Hepatocyte (in vitro differentiated cells): Measurements from ENCODE around the gene OTULIN. TPM values are rescaled to one million over a fixed set of nuclear protein-coding genes. Genes with fewer than 3 reads are reported as not detected.

ENCODE experiments used
- DNase-seq: peaks from one replicate; pipeline ENCODE4 v3.0.0-alpha.2; 2016; ENCODE audit warnings: low spot score
- H2AFZ ChIP-seq: fragments of 200-600 bp; sonication (generic); 2 replicates; pipeline ENCODE4 v1.6.0; 2016; ENCODE audit warnings: antibody characterized with exemption, mild to moderate bottlenecking
- H3K27ac ChIP-seq: fragments of 200-600 bp; sonication (generic); 2 replicates; pipeline ENCODE4 v1.5.1; 2016; ENCODE audit warnings: mild to moderate bottlenecking
- H3K27me3 ChIP-seq: fragments of 200-600 bp; sonication (generic); 2 replicates; pipeline ENCODE4 v1.6.1; 2016
- H3K36me3 ChIP-seq: fragments of 200-600 bp; sonication (generic); replicated peaks from 2 replicates; pipeline ENCODE4 v1.5.1; 2016; ENCODE audit warnings: low read depth; ENCODE audit not compliant: insufficient read depth
- H3K4me1 ChIP-seq: fragments of 200-600 bp; sonication (generic); 2 replicates; pipeline ENCODE4 v1.5.1; 2016; ENCODE audit warnings: mild to moderate bottlenecking, moderate library complexity; ENCODE audit not compliant: insufficient read depth
- H3K4me2 ChIP-seq: fragments of 200-600 bp; sonication (generic); 2 replicates; pipeline ENCODE4 v1.6.0; 2016
- H3K4me3 ChIP-seq: fragments of 200-600 bp; sonication (generic); 2 replicates; pipeline ENCODE4 v1.5.1; 2016; ENCODE audit warnings: mild to moderate bottlenecking
- H3K79me2 ChIP-seq: fragments of 200-600 bp; sonication (generic); 2 replicates; pipeline ENCODE4 v1.6.0; 2017; ENCODE audit warnings: mild to moderate bottlenecking
- H3K9me2 ChIP-seq: fragments of 200-600 bp; sonication (generic); replicated peaks from 2 replicates; pipeline ENCODE4 v1.6.0; 2017; ENCODE audit warnings: mild to moderate bottlenecking; ENCODE audit not compliant: insufficient read depth
- H3K9me3 ChIP-seq: fragments of 200-600 bp; sonication (generic); 2 replicates; pipeline ENCODE4 v1.5.1; 2016; ENCODE audit warnings: low read depth, mild to moderate bottlenecking
- H4K20me1 ChIP-seq: fragments of 200-600 bp; sonication (generic); 2 replicates; pipeline ENCODE4 v1.6.0; 2016; ENCODE audit warnings: mild to moderate bottlenecking; ENCODE audit not compliant: insufficient read depth, poor library complexity, severe bottlenecking
- EZH2 ChIP-seq: fragments of 200-600 bp; sonication (generic); IDR thresholded peaks from 2 replicates; pipeline ENCODE4 v1.6.1; 2016; ENCODE audit warnings: antibody characterized with exemption, mild to moderate bottlenecking, borderline replicate concordance
- EZH2phosphoT487 ChIP-seq: fragments of 200-600 bp; sonication (generic); IDR thresholded peaks from one replicate; pipeline ENCODE4 v1.6.1; 2018; ENCODE audit warnings: antibody characterized with exemption, mild to moderate bottlenecking, low read depth, moderate library complexity; ENCODE audit not compliant: unreplicated experiment, severe bottlenecking
- WGBS: methylation state at CpG from one replicate; pipeline ENCODE4 v1.1.6; 2016; ENCODE audit warnings: low lambda C conversion rate; ENCODE audit errors: missing lambda C conversion rate; 5-methylcytosine and 5-hydroxymethylcytosine counted together
- polyA plus RNA-seq: library from polyadenylated mRNA; unstranded; fragments of >200 nt; fragmentation: Nextera tagmentation; extraction: Ambion mirVana; gene quantifications from 2 replicates; pipeline ENCODE4 v1.2.1, GENCODE V29; 2016
- total RNA-seq: library from RNA; depleted of rRNA; stranded (reverse); fragments of >200 nt; gene quantifications from 2 replicates; pipeline ENCODE4 v1.2.3, GENCODE V29; 2014
- TF ChIP-seq, protein P1 (sequence below): fragments of 200-600 bp; sonication (generic); IDR thresholded peaks from 2 replicates; pipeline ENCODE4 v1.5.1; 2016; ENCODE audit warnings: antibody characterized with exemption, mild to moderate bottlenecking; ENCODE audit not compliant: poor library complexity

OTULIN gene
- total and polyA plus RNA-seq, 2 experiments from 2014 or later: 21.0 to 45.2 TPM

DNA sequence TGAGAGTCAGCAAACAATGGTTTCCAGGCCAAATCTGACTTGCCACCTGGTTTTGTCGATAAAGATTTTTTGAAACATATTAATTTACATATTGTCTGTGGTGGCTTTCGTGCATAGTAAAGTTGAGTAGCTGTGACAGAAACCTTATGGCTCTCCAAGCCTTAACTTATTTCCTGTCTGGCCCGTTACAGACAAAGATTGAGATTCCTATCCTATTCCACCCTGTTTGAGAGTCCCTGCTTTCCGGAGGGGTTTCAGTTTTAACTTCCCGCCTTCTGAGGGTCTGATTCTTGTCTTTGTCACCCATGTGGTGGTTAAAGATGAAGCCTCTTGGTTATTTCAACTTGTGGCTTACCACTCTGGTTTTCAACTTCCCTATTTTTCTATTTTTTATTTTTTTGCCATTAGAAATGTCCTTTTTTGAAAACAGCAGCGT is 11.4 kb downstream of the OTULIN start:
- Histone ChIP-seq H3K27me3 (no peaks in the 10 kb centered on the region), H3K79me2 (peaks cover 92% of the 10 kb centered on the region), H3K36me3 (no peaks in the 10 kb centered on the region), H3K4me3 (no peak overlapping the region), H3K4me2 (no peak overlapping the region), H3K27ac (no peak overlapping the region), H3K9me2 (no peaks in the 10 kb centered on the region), H3K9me3 (no peaks in the 10 kb centered on the region), H4K20me1 (peaks cover 40% of the 10 kb centered on the region), H3K4me1 (no peaks in the 10 kb centered on the region), H2AFZ (no peak overlapping the region)
- no peak for DNase-seq
- WGBS: 75% methylated on average over 6 of the region's 6 CpGs
- TF ChIP-seq, protein P1, sequence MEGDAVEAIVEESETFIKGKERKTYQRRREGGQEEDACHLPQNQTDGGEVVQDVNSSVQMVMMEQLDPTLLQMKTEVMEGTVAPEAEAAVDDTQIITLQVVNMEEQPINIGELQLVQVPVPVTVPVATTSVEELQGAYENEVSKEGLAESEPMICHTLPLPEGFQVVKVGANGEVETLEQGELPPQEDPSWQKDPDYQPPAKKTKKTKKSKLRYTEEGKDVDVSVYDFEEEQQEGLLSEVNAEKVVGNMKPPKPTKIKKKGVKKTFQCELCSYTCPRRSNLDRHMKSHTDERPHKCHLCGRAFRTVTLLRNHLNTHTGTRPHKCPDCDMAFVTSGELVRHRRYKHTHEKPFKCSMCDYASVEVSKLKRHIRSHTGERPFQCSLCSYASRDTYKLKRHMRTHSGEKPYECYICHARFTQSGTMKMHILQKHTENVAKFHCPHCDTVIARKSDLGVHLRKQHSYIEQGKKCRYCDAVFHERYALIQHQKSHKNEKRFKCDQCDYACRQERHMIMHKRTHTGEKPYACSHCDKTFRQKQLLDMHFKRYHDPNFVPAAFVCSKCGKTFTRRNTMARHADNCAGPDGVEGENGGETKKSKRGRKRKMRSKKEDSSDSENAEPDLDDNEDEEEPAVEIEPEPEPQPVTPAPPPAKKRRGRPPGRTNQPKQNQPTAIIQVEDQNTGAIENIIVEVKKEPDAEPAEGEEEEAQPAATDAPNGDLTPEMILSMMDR: no peak
- TF ChIP-seq EZH2phosphoT487 (no peak), EZH2 (no peak)

DNA sequence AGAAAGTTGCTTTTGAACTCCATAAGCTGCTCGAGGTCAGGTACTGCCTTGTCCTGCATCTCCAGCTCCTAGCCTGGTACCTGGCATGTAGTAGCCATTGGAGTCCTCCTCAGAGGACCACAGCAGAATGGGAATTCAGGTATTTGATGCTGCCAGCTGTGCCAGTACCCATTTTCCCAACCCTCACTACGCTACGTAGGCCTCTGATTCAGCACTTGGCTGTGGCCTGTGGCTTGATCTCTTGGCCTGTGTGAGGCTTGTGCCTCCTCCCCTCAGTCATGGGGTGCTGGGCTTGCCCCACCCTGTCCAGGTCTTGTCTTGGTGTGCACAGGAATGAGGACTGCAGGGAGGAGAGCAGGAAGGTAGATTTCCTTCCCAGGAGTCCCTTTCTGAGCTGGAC is 11.8 kb downstream of the OTULIN start:
- Histone ChIP-seq H3K9me2 (no peaks in the 10 kb centered on the region), H3K4me3 (no peak overlapping the region), H4K20me1 (peaks cover 36% of the 10 kb centered on the region), H2AFZ (no peak overlapping the region), H3K4me2 (no peak overlapping the region), H3K27me3 (no peaks in the 10 kb centered on the region), H3K36me3 (no peaks in the 10 kb centered on the region), H3K4me1 (no peaks in the 10 kb centered on the region), H3K9me3 (no peaks in the 10 kb centered on the region), H3K79me2 (peaks cover 88% of the 10 kb centered on the region), H3K27ac (no peak overlapping the region)
- TF ChIP-seq EZH2phosphoT487: no peak
- TF ChIP-seq EZH2: no peak
- TF ChIP-seq, protein P1: no peak
- 90% methylated on average over 3 of the region's 3 CpGs for WGBS
- DNase-seq: no peak

DNA sequence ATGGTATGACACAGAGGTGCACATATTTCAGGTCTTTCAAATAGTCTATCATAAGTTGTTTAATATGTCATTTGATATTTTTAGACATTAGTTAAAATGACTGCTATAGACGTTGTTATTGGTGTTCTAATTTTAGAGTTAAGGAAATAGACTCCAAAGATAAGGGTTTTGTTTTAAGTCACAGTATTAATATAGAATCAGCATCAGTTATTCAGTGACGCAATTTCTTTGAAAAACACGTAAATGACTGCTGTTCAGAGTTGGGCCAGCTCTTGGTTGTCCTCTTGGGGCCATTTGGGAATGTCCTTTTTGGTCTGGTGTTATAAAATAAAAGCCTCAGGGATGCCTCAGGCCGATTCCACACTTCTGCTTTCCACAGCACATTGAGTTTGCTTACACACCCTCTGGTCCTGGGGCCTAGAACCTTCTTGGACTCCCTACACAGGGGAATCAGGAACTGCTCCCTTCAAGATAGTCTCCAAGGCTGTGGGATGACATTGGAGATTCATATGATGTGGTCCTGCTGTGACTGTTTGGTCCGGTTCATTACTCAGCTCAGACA is 14.3 kb downstream of the OTULIN start:
- Histone ChIP-seq H3K79me2 (peaks cover 63% of the 10 kb centered on the region), H2AFZ (no peak overlapping the region), H3K27ac (no peak overlapping the region), H3K9me3 (no peaks in the 10 kb centered on the region), H3K4me1 (no peaks in the 10 kb centered on the region), H4K20me1 (peaks cover 20% of the 10 kb centered on the region), H3K9me2 (no peaks in the 10 kb centered on the region), H3K4me2 (no peak overlapping the region), H3K27me3 (no peaks in the 10 kb centered on the region), H3K4me3 (no peak overlapping the region), H3K36me3 (no peaks in the 10 kb centered on the region)
- WGBS: 92% methylated on average over 5 of the region's 5 CpGs
- no peak for DNase-seq
- TF ChIP-seq EZH2: no peak
- TF ChIP-seq EZH2phosphoT487: no peak
- TF ChIP-seq, protein P1: no peak
